ENCODE results near the gene LONP1.
A peak's percentile ranks its signal among the peaks of the same experiment; 100 is the strongest.

Gene LONP1

DNA sequence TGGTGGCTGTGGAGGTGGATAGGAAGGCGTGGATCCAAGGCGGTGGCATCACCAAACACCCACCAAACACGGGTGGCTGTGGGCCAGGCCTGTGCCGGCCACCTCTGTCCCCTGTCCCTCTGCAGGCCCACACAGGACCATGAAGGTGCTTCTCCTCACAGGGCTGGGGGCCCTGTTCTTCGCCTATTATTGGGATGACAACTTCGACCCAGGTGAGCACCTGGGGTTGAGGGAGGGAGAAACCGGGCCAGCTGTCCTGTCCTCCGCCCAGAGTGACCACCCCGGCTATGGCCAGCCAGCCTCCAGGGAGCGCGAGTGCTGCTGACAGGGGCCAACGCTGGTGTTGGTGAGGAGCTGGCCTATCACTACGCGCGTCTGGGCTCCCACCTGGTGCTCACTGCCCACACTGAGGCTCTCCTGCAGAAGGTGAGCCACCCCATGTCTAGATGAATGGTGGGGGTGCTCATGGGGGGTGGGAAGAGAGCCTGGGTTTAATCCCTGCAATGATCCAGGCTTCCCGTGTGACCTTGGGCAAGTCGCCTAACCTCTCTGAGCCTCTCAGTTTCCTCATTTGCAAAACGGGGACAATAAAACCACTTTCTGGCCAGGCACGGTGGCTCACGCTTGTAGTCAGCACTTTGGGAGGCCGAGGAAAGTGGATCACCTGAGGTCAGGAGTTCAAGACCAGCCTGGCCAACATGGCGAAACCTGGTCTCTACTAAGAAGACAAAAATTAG, 35.1 kb downstream of the LONP1 start:
- TF ChIP-seq TARDBP (IDR thresholded peaks at IDR 0.05) (no peak), BHLHE40 (IDR thresholded peaks at IDR 0.05; ENCODE audit: borderline replicate concordance) (no peak), ELF4 (IDR thresholded peaks at IDR 0.05) (no peak), NFRKB (IDR thresholded peaks at IDR 0.05) (no peak), LEF1 (IDR thresholded peaks at IDR 0.05; ENCODE audit: borderline replicate concordance) (no peak), SP1 (IDR thresholded peaks at IDR 0.05) (no peak), FOXA1 (IDR thresholded peaks at IDR 0.05) (no peak), ARNT (IDR thresholded peaks at IDR 0.05) (no peak), HDGF (IDR thresholded peaks at IDR 0.05; ENCODE audit: borderline replicate concordance) (no peak), FOXM1 (IDR thresholded peaks at IDR 0.05; ENCODE audit: borderline replicate concordance) (no peak), SUZ12 (IDR thresholded peaks at IDR 0.05) (no peak), ZNF384 (IDR thresholded peaks at IDR 0.05) (no peak), CTBP1 (IDR thresholded peaks at IDR 0.05; ENCODE audit: borderline replicate concordance) (no peak), FOXK2 (IDR thresholded peaks at IDR 0.05) (no peak), L3MBTL2 (conservative IDR thresholded peaks at IDR 0.05) (no peak)
- TF ChIP-seq, protein P1, sequence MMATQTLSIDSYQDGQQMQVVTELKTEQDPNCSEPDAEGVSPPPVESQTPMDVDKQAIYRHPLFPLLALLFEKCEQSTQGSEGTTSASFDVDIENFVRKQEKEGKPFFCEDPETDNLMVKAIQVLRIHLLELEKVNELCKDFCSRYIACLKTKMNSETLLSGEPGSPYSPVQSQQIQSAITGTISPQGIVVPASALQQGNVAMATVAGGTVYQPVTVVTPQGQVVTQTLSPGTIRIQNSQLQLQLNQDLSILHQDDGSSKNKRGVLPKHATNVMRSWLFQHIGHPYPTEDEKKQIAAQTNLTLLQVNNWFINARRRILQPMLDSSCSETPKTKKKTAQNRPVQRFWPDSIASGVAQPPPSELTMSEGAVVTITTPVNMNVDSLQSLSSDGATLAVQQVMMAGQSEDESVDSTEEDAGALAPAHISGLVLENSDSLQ (IDR thresholded peaks at IDR 0.05): no peak
- no peak for DNase-seq (ENCODE audit: extremely low spot score)
- POLR2A ChIA-PET: no interaction called here
- CTCF ChIA-PET: no interaction called here

DNA sequence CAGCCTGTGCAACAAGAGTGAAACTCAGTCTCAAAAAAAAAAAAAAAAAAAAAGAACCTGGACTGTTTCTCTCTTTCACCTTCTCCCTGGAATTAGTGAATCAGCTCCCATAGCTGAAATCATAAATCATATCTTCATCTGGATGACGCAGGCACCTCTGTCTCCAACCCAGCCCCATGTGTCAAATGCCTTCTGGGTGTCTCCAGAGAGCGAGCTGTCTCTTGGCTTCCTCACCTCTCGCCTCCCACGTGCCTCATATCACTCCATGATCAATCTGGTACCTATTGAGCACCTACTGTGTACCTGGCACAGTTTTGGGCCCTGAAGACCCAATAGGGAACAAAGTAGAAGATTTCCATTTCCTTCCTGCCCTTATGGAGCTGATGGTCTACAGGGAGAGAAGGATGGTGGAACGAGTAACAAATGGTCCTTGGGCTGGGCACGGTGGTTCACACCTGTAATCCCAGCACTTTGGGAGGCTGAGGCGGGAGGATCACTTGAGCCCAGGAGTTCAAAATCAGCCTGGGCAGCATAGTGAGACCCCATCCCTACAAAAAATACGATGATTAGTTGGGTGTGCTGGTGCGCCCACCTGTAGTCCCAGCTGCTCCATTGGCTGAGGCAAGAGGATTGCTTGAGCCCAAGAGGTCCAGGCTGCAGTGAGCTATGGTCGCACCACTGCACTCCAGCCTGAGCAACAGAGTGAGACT, 36.6 kb downstream of the LONP1 start:
- ChIA-PET CTCF (no interaction called here), POLR2A (interaction anchor here (1.3 kb wide), 1 partner anchor 108 kb away, joined by 4 read pairs; the partner anchor contains the start of gene DUS3L)
- no peak for DNase-seq (ENCODE audit: extremely low spot score)
- no peak for TF ChIP-seq SUZ12 (IDR thresholded peaks at IDR 0.05)
- TF ChIP-seq, protein P1 (IDR thresholded peaks at IDR 0.05): 0 out of 2 replicates have a peak, but pooled peaks have one; percentile 13

DNA sequence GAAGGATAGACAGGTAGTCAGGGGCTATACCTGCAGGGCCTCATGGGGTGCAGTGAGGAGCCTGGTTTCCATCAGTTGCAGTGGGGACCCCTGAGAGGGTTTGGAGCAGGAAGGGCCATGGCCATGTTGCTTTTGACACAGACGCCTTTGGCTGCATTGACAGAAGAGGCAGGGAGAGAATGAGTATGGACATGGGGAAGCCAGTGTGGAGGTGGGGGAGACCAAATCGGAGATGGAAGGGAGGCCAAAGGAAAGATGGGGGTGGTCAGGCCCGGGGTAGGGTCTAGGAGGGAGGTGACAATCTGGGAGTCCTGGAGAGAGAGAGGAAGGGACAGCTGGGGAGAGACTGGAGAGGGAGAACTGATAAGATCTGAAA, 37.9 kb downstream of the LONP1 start:
- TF ChIP-seq HDGF (IDR thresholded peaks at IDR 0.05; ENCODE audit: borderline replicate concordance) (no peak), SUZ12 (IDR thresholded peaks at IDR 0.05) (no peak), FOXK2 (IDR thresholded peaks at IDR 0.05) (no peak), NFRKB (IDR thresholded peaks at IDR 0.05) (no peak)
- POLR2A ChIA-PET: no interaction called here
- no peak for DNase-seq (ENCODE audit: extremely low spot score)
- CTCF ChIA-PET: no interaction called here

- TF ChIP-seq BHLHE40 (IDR thresholded peaks at IDR 0.05; ENCODE audit: borderline replicate concordance) (no peak), CTBP1 (IDR thresholded peaks at IDR 0.05; ENCODE audit: borderline replicate concordance) (no peak), ZNF384 (IDR thresholded peaks at IDR 0.05) (no peak), ARNT (IDR thresholded peaks at IDR 0.05) (no peak), LEF1 (IDR thresholded peaks at IDR 0.05; ENCODE audit: borderline replicate concordance) (no peak), HDGF (IDR thresholded peaks at IDR 0.05; ENCODE audit: borderline replicate concordance) (no peak), L3MBTL2 (conservative IDR thresholded peaks at IDR 0.05) (no peak), ELF4 (IDR thresholded peaks at IDR 0.05) (no peak), SUZ12 (IDR thresholded peaks at IDR 0.05) (no peak), NFRKB (IDR thresholded peaks at IDR 0.05) (no peak), FOXK2 (IDR thresholded peaks at IDR 0.05) (no peak), FOXM1 (IDR thresholded peaks at IDR 0.05; ENCODE audit: borderline replicate concordance) (no peak), SP1 (IDR thresholded peaks at IDR 0.05) (no peak), FOXA1 (IDR thresholded peaks at IDR 0.05) (no peak), TARDBP (IDR thresholded peaks at IDR 0.05) (no peak)
- TF ChIP-seq, protein P1 (IDR thresholded peaks at IDR 0.05): no peak
- ChIA-PET CTCF (no interaction called here), POLR2A (interaction anchor here (0.6 kb wide), 1 partner anchor 8 kb away, joined by 3 read pairs; no protein-coding TSS in a partner anchor)
- no peak for DNase-seq (ENCODE audit: extremely low spot score)
These were observed 38.4 kb downstream of the LONP1 start for GRCh38 chr19:5681391-5682106.

DNA sequence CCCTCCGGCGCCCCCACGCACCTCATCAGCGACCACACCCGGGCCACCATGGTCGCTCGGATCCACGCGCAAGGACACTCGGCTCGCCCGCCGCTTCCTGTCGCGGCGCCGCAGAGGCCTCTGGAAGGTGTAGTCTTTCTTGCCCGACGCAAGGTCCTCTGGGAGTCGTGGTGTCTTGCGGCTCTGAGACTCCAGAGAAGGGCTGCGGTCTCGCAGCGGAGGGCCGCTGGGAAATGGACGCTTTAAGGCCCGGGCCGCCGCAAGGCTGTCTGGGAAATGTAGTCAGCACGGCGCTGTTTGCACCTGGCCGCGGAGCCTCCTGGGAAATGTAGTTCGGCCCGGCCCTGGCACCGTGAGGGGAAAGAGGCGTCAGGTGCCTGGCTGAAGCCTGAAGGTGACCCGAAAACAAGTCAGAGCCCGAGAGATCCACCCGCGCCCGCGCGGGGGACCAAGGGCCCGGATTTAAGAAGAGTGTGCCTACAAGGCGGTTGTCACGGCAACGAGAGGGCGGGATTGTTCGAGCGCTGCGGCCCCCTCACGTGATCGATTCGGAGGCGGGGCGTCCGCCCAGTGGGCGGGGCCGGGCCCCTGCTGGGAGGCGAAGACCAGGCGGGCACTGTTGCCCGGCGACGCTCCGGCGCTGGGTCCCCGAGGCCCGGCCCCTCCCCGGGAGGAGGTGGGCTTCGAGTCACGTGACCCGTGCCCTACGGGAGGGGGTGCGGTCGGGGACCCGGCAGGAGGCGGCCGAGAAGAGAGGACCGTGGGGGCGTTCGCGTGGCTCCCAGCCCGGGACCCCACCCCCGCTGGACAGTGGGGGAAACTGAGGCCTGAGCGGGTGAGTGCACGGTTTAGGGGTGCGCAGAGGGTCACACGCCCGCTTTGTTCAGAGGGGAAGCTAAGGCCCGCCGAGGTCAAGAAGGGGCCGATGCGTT, 39.2 kb downstream of the LONP1 start, which contains the start of the genes HSD11B1L and MICOS13:
Gene HSD11B1L, plus strand, starts transcription at position 591 of the 932 bp plus-strand sequence. CDS start 3,806 bp downstream, outside the sequence.
Gene MICOS13, minus strand, starts transcription at position 80 of the 932 bp plus-strand sequence. Its CDS starts 30 bp downstream, at position 50.
- peak; percentile 95 for DNase-seq (ENCODE audit: extremely low spot score)
- POLR2A ChIA-PET: interaction anchor here (0.6 kb wide), 1 partner anchor 9 kb away, joined by 3 read pairs; no protein-coding TSS in a partner anchor
- CTCF ChIA-PET: no interaction called here
- TF ChIP-seq ELF4 (IDR thresholded peaks at IDR 0.05): peak; percentile 73
- TF ChIP-seq, protein P1 (IDR thresholded peaks at IDR 0.05): no peak
- 0 out of 2 replicates have a peak, but pooled peaks have one; percentile 21 for TF ChIP-seq LEF1 (IDR thresholded peaks at IDR 0.05; ENCODE audit: borderline replicate concordance)
- no peak for TF ChIP-seq L3MBTL2 (conservative IDR thresholded peaks at IDR 0.05)
- TF ChIP-seq ARNT (IDR thresholded peaks at IDR 0.05): no peak
